ENCODE measurements around the gene NRXN3.

NRXN3 gene

GRCh38 chr14:79570648-79571047 is 1400.5 kb downstream of the NRXN3 start:
- no peak for DNase-seq

- no peak for DNase-seq
These were observed 1401.2 kb downstream of the NRXN3 start for GRCh38 chr14:79571366-79571765.

GRCh38 chr14:79573486-79573885 is 1403.3 kb downstream of the NRXN3 start:
- DNase-seq, result no peak

DNA sequence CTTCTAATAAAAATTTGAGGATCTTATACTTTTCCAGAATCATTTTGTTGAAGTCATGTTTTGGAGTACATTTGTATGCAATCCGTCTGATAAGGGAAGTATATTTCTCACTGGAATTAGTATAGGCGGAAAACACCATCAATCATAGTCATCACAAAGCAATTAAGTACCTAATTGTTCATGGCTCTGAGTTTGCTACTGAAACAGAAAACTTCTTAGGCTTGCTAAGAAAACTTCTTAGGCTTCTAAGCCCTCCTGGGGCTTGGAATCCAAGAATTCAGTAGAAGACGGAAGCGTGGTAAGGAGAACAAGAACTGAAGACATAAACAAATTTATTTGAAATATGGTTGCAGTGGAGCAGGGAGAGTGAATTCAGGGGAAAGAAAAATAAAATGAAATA is 1404.9 kb downstream of the NRXN3 start:
- DNase-seq, result no peak

GRCh38 chr14:79576424-79576823 is 1406.3 kb downstream of the NRXN3 start:
- DNase-seq, result no peak

- no peak for DNase-seq
These were observed 1408.3 kb downstream of the NRXN3 start for GRCh38 chr14:79578470-79578869.

DNA sequence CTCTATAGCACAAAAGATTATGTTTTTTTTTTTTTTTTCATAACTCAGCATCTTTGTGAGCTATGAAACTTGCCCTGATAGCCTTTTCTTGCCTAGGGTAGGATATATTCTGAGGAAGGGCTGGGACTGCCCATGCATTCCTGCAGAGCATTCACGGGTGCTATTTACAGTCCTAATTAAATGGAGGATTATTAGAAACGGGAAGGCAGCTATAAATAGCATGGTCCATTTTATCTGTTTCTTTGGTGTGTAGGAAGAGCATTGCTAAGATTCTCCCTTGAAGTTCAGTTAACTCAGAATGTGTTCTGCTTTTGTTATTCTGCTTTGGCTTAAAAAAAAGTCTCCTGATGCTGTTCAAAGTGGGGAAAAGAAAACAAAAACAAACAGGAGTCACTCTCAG is 1410.2 kb downstream of the NRXN3 start:
- DNase-seq, result no peak

GRCh38 chr14:79580906-79581305 is 1410.7 kb downstream of the NRXN3 start:
- DNase-seq, result no peak

DNA sequence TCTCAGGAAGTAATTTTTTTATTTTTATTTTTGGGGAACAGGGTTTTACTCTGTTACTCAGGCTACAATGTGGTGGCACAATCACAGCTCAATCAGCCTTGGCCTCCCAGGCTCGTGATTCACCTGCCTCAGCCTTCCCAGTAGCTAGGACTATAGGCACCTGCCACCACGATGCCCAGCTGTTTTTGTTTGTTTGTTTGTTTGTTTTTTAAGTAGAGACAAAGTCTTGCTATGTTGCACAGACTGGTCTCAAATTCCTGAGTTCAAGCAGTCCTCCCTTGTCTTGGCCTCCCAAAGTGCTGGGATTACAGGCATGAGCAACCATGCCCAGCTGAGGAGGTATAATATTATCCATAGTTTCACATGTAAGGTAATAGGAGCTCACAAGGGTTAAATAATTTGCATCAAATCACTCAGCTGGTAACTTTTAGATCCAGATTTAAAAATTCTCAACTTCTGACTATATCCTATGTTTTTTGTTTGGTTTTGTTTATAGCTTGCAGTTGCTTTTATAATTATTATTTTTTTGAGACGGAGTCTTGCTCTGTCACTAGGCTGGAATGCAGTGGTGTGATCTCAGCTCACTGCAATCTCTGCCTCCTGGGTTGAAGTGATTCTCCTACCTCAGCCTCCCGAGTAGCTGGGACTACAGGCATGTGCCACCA is 1411.9 kb downstream of the NRXN3 start:
- no peak for DNase-seq

DNA sequence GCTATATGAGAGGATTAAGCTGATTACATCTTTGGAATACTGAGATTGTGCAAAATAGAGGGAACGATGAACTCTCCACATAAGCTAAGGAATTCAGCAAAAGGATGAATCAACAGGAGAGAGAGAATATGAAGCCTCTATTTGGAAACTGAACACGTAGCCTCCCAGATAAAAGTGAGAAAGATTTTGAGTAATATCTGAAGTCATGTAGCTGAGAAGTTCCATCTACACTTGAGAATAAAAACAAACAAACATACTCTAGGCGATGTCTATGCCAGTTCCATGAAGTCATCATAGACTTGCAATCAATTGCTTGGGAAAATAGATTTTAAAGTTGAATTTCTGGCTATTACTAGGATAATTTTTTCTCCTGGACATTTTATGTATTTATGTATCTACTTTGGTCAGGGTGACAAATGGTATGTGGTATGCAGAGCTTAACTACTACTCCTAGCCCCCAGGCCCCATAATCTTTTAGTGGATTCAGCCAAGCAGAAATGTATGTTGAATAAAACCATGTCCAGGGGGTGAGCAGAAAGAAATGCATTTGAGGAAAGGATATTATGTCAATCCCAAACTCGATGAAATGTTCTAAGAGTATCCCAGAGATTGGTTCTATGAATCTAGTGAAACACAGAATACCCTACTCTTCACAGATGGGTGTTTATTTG is 1413.7 kb downstream of the NRXN3 start:
- no peak for DNase-seq

DNA sequence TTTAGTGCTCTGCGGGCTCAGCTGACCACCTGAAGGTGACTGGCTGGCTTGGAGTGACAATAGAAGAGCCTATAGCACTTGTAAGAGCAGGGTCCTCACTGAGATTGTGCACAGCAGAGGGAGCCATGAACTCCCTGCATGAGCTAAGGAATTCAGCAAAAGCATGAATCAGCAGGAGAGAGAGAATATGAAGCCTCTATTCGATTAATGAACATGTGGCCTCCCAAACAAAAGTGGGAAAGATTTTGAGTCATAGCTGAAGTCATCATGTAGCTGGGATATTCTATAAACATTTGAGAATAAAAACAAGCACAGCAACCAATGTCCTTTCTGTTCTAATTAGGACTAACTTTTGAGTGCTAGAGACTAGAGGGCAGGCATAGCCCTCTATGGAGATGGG is 1414.5 kb downstream of the NRXN3 start:
- DNase-seq, result no peak

- no peak for DNase-seq
These were observed 1415.7 kb downstream of the NRXN3 start for GRCh38 chr14:79585845-79586244.

DNA sequence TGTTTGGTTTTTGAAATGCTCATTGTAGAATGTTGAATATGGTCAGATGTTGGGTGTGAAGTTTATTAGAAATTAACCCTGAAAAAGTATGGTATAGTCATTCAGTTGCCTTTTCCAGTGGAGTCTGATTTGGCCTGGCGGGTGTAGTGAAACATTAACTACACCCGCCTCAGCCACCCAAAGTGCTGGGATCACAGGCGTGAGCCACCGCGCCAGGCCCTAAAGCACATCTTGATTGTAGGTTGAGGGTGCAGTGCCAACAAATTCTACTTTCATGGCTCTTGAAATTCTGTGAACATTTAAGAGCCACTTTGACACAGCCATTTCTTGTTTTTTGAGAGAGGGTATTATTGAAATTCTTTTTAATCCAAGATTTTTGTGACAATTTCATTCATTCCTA is 1416.2 kb downstream of the NRXN3 start:
- no peak for DNase-seq

DNA sequence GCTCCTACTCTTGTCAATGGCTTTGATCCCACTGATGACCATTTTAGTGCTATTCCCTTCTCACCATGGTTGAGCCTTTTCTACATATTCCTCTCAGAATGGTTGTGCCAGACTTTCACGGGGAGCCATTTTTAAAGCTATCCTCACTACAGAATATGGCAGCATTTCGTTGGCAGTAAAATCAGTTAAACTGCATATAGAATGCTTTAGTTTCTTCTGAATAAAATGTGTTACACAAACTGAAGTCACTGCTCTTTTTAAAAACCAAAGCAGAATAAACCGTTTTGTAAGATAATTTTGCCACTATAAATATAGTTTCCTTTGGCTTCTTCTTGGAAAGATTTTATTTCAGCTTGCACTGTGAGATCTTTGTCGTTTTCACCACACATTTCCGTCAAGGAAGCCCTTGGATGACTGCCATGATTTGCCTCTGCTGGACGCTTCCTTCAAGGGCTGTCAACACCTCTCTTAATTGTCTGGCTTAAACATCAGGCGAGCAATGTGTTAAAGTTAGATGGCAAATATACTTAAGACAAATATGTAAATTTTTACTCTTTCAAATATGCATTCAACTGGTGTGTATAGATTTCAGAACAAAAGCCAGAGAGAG is 1416.9 kb downstream of the NRXN3 start:
- DNase-seq, result no peak

DNA sequence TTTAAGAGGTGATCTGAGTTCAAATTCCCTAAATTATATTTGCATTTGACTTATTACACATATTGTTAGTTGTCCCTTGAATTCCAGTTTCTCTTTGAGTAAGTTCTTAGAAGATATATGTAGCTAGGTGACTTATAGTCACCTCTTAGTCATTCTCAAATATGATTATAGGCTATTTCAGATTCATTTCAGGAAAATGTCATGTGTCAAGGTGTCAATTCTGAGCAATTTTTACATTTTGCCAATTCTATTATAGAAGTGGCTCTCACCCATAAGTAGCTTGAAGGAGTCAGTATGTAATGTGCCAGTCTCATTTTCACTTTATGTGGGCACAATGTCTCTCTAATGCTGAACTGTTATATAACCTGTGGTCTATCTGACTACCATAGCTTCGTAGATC is 1417.7 kb downstream of the NRXN3 start:
- DNase-seq, result no peak

DNA sequence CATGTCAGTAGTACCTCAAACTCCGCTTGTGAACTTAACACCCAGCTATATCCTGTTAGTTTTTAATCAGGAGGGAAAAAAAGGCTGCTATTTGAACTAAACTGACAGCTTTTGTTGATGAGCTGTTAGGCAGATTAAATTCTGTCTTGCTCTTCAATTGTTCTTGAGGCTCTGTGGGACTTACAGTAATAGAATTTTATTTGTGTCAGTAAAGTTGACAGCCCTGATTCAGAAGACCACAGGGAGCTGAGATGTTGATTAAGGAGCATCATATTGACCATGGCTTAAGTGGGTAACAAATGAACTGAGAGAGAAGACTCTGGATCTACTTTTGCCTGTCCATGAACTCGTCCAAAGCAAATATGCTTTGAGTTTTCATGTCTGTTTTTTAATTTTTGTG is 1418.2 kb downstream of the NRXN3 start:
- no peak for DNase-seq

DNA sequence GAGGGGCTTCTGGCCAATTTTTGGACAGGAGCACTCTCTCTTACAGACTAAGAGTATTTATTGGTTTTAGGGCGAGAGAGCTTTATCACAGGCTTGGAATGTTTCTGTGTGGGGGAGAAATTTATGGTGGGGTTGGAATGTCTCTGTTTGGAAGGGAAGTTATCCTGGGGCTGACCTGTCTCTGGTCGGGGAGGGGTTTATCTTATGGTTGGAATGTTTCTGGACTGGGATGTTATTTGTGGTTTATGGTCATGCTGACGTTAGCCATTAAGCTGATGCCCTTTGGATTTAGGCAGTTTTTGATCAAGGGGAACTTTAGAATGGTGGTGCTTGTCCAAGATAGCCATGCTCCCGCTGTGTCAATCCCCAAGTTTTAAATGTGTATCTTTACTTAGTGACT is 1426.4 kb downstream of the NRXN3 start:
- no peak for DNase-seq

- no peak for DNase-seq
These were observed 1427.4 kb downstream of the NRXN3 start for GRCh38 chr14:79597566-79597965.

- DNase-seq, result no peak
These were observed 1428.2 kb downstream of the NRXN3 start for GRCh38 chr14:79598339-79598738.

- DNase-seq, result no peak
These were observed 1429.1 kb downstream of the NRXN3 start for GRCh38 chr14:79599239-79599638.

- DNase-seq, result no peak
These were observed 1430.2 kb downstream of the NRXN3 start for GRCh38 chr14:79600406-79600805.

- no peak for DNase-seq
These were observed 1431.4 kb downstream of the NRXN3 start for GRCh38 chr14:79601579-79601978.

GRCh38 chr14:79602045-79602444 is 1431.9 kb downstream of the NRXN3 start:
- no peak for DNase-seq

GRCh38 chr14:79602742-79603141 is 1432.6 kb downstream of the NRXN3 start:
- no peak for DNase-seq
